Measurements from ENCODE around the gene STXBP4.

- TF ChIP-seq CTCF (IDR thresholded peaks at IDR 0.05; ENCODE audit: low read length) (no peak), EZH2phosphoT487 (IDR thresholded peaks at IDR 0.05; ENCODE audit: low read length) (no peak), EZH2 (optimal IDR thresholded peaks at IDR 0.05; ENCODE audit: low read depth, low read length) (no peak)
These were observed 17.3 kb upstream of the STXBP4 start for GRCh38 chr17:54951286-54951685.

Measured in MM.1S (cell line).